Inferior parietal cortex (tissue), 1 donor: ENCODE results near the gene APOO.

ENCODE experiments used
- DNase-seq: peaks from one replicate; pipeline ENCODE4 v3.0.0-alpha.2; 2016; ENCODE audit errors: extremely low spot score

Gene APOO

DNA sequence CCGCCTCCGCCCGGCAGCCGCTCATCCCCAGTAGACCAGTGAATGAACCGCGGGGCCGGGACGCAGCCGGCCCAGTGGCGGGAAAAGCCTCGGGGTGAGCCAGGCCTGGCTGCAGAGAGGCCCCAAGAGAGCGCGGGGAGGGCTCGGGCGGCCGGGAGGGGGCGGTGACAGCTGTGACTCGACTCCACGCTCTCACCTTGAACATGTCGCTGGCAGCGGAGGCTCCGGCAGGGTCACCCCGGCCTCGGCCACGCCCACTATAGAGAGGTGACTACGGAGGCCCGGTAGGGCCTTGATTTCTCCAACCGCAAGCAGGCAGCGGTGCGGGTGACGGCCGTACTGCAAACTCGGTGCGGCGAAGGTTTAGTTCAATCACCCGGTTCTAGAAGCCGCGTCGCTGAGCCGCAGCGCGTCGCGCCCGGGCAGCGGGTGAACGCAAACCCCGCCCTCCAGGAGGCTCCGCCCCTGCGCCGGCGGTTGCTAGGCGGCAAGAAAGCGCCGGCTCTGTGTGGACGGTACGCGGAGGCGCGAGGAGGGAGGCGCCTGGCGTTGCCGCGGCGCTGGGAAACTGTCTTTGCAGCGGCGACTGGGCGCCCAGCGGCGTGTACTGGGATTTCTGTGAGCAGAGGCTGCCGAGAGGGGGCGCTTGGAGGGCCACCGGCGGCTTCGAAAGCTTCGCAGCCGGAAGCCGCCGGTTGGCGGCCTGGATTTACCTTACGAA is at the start of gene APOO, which contains the start of gene CXorf58:
Gene APOO, minus strand, starts transcription at position 441 of the 721 bp plus-strand sequence. Its CDS starts 236 bp downstream, at position 205.
Gene CXorf58, plus strand, starts transcription at position 509 of the 721 bp plus-strand sequence. CDS start 2,297 bp downstream, outside the sequence.
- peak; percentile 84 for DNase-seq

DNA sequence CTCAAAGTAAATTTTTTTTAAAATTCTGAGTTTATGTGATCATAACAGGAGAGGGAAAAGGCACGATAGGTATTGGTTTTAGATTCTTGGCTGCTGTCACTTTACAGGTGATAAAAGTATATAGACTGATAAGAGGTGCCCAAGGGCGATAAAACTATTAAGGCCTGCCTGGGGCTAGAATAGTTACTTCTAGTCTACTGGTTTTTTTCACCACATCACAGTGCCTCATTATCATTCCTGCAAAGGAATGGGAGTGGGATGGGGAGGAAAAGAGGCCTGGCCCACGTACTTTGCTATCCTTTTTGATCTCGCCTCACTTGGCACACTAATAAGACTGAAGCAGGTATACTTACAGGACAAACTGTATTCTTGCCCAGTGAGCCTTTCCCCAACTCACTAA is 46.7 kb upstream of the APOO start:
- no peak for DNase-seq

DNA sequence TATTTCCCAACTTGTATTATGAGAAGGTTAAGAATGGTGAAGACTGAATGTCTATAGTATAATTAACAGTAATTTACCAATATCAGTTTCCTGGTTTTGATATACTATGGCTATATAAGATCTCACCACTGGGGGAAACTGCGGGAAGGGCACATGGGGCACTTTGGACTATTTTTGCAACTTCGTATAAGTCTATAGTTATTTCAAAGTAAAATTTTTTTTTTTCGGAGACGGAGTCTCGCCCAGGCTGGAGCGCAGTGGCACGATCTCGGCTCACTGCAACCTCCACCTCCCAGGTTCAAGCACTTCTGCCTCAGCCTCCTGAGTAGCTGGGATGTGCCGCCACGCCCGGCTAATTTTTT is 46.2 kb upstream of the APOO start:
- no peak for DNase-seq

DNA sequence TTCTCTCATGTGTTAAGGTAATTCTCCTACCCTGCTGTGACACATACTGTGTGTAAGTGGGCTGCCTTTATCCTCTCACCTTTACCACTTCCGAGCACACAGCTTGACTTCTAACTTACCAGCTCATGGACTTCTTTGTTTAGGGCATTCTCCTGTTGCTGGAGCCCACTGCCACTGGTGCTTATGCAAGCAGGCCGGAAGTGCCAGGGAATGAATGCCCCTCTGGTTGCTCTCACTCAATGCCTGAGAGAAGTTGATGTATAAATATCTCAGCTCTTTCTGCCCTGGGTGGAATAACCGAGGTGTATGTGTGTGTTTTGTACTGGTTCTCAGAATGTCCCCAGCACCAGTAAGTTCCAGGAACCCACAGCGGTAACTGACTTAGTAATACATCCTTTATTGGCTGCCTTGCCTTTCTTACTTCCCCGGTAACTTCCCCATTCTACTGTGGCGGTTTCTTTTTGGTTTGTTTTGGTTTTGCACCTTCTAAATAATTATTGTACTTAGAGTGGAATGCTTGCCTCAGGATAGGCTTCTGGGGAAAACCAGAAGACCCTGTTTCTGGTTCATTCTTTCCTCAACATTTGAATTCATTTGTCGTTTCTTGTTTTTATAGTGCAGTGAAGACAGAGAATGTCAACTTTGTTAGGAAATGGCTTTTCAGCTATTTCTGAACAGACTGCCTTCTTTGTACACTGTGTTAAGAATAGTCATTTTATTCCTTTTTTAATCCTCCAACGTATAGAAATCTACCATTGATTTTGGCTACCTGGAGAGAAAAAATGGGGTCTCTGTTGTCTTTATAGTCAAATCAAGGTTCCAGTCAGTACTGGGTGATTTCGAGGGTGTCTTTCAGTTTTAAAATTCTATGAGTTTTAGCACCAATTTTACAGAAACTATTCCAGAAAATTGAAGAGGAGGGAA is 45.5 kb upstream of the APOO start:
- DNase-seq: no peak

DNA sequence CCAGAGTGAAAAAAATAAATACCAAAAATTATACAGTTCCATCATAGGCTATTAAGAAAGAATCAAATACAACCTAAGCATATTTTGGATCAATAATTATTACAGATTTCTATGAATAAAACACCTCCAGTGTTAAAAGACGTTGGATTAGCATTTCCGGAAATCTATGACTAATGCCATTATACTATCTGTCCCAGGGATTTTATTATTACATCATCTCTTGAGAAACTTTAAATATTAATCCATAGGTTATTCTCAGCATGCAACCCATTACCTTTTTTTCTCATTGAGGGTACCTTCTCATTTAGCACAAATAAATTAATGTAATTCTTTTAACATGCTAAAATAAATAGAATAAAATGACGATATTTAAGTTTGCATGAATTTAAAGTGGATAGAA is 44.7 kb upstream of the APOO start:
- DNase-seq: no peak

DNA sequence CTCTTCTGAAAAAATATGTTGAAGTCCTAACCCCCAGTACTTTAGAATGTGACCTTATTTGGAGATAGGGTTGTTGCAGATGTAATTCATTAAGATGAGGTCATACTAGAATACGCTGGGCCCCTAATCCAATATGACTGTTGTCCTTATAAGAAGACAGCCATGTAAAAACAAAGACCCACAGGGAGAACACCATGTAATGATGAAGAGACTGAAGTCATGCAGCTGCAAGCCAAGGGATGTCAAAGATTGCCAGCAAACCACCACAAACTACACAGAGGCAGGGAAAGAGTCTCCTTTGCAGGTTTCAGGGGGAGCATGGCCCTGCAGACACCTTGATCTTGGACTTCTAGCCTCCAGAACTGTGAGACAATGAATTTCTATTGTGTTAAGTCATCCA is 37.5 kb upstream of the APOO start:
- no peak for DNase-seq

DNA sequence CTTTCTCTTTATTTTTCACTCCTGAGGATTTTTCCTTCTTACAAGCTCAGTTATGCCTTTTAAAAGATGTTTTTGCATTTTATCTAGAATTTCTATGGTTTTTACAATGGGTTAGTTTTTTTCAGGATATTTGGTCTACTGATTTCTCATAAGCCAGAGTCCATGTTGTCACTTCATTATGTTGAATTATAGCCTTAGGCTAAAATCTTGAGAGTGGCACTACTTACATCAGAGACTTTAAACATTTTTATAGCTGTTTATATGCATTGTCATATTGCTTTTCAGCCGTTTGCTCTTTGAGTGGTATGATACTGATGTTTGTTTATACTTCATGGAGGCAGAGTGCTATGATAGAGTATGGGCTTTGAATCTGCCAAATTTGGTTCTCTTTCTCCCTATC is 36.5 kb upstream of the APOO start:
- DNase-seq: no peak

DNA sequence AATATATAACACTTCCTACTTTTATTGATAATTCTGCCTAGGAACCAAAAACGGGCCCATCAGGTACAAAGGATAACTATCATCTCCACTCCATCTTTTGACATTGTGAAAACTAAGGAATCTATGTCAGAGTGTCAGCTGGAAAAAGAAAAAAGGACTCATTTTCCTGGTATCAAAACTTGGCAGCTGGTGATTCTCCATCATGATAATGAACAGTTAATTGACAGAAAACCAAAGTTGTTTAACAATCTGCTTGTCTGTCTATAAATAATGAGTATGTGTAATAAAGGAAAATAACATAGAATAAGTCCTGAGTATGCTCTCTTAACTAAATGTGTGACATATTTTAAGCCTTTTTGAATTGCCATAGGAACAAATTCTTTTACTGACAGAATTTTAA is 31.5 kb upstream of the APOO start:
- no peak for DNase-seq

DNA sequence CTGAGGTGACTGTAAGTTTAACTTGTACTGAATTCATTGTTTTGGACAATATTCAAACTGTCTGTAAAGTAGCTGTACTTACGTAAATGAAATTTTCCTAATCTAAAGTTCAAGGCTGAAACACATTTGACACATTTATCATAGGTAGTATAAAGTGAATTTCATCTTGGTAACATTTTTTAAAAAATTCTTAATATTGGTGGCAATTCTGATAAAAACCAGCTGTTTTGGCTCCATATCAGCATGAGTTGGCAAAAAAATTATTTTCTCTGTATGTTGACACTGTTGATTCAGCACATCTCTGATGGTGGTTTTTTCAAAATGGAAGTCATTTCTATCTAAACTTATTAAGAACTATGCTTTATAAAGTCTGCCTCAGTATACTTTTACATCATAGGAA is 31.0 kb upstream of the APOO start:
- DNase-seq: no peak

DNA sequence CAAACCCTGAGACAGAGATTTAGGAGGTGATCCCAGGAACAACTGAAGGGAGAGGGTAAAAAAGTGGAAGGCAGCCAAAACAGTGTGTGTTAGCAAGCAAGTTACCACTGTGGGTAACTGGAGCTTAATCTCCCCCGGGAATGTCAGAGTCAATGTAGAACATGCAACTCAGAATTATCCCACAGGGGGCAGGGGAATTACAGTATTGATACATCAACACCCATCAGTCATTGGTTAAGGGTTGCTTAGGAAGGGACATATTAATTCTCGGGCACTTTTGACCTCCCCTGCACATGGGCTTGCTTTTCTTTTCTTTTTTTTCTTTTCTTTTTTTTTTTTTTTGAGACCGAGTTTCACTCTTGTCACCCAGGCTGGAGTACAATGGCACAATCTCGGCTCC is 29.4 kb upstream of the APOO start:
- no peak for DNase-seq

DNA sequence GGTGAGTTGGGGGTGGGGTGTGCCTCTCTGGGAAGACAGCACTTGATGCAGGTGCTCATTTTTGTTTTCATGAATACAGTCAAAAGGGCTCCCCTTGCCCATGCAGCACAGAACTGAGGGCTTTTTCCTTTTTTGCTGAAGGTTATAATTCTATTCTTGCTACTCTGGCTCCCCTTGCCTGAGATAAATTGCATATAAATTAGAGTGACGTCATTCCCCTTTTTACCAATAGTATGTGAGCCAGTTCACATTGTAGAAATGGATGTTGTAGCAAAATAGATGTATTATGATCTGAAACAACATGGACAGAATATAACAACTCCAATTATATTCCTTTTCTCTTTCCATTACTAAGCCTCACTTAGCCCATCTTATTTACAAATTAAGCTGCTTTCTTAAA is 28.4 kb upstream of the APOO start:
- DNase-seq: no peak

DNA sequence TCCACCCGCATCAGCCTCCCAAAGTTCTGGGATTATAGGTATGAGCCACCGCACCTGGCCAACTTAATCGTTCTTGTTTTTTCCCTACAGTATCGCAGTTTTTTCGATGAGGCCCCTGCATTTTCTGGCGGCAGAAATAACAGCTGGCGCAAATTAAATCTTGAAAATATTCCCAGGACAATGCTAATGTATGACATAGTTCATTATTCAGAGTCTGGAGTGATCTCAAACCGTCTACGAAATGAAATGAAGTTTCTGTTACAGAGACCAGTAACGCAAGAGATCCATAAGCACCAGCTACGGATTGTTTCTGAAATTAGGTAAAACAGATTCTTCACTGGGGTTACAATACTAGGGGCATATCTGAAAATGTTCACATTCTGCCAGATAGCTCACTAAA is 27.4 kb upstream of the APOO start:
- DNase-seq: no peak

DNA sequence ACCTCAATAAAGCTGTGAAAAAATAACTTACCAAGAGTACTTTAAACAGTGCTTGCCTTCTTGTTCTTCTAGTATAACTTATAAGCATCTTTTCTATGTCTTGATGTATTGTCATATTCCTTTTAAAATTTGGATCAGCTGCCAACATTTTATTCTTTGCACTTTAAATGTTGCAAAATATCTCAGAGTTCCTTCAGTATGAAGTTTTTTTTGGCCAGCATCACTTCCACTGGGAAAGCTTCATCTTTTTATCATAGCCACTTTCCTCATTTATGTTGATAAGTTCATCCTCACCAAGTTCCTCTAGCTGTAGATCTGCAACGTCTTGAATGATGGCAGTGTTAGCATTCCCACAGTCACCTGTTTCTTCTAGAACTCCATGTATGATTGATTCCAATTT is 24.3 kb upstream of the APOO start:
- DNase-seq: no peak

DNA sequence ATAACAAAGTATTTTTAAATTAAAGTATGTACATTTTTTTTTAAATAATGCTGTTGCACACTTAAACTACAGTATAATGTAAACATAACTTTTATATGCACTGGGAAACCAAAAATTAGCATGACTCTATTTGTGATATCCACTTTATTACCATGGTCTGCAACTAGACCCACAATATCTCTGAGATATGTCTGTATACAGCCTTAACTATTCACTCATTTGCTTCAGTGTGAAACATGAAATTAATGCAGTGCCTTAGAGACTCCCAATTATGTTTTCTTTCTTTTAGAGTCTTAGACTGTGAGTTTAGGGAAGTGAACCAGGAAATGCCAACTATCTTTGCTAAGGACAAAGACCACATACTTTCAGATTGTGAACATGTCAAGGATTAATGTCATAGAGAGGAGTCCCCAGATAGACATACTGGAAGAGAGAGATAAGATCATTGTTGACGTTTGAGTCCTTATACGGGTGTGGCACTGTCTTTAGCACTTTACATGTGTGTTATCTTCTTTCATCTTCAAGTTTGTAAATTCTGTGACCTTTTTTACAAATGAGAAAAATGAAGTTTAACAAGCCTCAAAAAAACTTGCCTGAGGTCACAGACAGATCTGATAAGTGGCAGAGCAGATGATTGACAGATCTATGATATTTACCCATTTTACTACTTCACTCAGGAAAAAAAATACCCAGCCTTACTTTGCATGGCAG is 23.3 kb upstream of the APOO start:
- DNase-seq: no peak

DNA sequence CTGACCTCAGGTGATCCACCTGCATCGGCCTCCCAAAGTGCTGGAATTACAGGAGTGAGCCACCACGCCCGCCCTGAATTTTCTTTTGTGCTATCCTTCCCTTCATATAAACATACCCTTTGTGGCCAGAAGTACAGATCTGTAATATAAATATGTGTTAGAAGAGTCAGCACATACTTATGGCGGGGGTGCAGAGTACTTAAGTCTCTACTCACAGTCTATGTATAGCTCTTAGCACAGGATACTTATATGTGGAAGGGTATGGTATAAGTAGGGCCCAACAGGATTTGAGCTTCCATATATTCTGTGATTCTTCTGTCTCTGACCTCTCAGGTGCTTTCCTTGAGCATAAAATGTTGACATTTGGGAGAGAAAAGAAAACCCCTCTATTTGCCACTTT is 18.3 kb upstream of the APOO start:
- DNase-seq: no peak

DNA sequence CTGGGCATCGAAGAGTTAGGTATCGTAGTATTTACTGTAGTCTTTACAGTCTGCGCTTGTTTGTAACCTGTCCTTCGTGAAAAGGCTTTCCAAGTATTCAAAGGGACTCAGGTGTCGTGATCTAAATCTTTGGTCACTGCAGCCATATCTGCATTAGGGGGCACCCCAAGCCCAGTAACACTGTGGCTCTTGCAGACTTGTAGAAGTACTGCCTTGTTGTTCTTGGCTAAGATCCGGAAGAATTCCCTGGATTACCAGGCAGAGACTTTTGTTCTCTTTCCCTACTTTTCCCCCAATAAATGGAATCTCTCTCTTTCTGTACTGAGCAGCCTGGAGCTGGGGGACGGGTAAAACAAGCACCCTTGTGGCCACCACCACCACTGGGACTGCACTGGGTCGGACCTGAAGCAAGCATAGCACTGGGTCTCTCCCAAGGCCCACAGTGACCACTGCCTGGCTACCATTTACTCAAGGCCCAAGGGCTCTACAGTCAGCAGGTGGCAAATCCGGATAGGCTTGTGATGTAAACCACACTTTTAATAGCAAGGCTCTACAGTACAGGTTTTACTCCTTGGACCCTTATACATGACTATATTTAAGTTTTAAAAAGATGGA is 12.1 kb upstream of the APOO start:
- no peak for DNase-seq

DNA sequence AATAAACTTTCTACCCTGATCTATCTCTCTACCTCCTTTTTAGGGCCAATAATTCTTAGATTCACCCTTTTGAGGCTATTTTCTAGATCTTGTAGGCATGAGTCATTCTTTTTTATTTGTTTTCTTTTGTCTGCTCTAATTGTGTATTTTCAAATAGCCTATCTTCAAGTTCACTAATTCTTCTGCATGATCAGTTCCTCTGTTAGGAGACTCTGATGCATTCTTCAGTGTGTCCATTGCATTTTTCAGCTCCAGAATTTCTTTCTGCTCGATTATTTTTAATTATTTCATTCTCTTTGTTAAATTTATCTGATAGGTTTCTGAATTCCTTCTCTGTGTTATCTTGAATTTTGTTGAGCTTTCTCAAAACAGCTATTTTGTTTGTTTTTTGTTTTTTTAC is 11.4 kb upstream of the APOO start:
- DNase-seq: no peak

DNA sequence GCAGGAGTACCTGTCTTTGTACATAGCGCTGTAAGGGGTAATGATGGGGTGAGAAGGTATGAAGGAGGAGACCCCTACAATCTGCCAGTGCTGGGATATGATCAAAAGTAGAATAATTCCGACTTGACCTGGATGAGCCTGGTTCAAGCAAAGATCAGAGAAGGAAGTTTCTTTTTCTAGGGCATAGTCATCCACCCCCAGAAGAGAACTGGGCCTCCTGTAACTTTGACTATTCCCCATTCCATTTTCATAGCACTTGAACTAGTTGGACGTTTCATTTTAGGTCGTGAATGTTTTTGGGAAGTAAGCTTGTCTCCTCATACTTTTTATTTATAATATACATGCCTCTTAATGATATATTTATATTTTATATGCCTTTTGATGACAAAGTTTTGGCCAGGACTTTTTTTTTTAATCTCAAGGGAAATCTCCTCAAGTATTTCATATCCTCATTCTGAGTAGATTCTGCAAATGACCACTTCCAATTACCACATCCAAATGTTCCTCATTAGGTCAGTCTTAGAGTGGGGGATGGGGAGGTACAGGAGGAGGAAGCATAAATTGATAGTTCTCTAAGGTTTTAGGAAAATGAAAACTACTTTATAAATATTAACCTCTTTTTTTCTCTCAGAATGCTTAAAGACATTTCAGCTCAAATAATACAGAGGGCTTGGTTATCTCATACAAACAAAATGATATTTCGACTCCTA is 3.5 kb upstream of the APOO start:
- no peak for DNase-seq

DNA sequence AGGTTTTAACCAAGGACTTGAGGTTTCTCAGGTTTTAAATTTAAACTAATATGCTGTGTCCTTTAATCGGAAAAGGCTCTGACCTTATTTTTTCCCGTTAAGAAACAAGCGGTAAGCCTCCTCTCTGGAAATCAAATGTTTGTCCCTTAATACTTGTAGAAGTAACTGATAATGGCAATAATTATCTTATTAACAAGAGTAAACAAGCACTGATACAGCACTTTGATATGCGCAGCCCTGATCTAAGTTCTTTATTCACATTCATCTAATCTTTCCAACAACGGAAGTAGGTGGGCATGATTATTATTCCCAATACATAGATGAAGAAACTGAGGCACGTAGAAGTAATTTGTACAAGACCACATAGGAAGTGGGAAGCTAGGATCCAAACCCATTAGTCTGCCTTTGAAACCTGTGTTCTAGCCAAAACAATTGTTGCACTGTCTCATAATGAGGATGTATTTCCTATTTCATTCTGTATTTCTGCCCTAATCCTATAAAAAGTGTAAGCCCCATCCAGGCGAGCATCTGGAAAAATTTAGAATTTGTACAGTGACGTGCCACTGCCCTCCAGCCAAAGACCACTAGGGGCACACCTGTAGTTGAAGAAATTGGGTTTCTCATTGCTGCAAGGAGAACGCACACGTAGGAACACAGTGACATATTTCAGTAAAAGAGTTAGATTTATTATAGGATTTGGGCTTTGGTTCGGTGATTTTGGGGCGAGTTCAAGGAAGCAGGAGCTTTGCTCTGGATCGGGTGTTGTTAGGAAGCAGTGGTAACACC is 674 bp upstream of the APOO start:
- DNase-seq: no peak

DNA sequence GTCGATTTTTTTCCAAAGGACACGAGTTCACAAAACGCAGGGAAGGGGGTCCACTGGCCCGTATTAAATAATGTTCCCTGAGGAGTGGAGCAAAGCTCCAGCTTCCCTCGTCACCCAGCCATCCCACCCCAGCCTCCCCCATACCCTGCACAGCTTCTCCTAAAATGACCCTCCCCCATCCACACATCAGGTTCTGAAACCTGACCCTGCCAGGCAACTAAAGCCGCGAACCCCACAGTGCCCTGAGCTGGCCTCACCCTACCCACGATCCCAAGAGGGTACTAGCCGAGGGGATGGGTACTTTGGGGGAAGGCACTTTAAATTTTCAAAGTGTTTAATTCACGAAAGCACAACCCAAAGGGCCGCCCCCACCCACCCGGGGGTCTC is 634 bp downstream of the APOO start:
- DNase-seq: no peak

DNA sequence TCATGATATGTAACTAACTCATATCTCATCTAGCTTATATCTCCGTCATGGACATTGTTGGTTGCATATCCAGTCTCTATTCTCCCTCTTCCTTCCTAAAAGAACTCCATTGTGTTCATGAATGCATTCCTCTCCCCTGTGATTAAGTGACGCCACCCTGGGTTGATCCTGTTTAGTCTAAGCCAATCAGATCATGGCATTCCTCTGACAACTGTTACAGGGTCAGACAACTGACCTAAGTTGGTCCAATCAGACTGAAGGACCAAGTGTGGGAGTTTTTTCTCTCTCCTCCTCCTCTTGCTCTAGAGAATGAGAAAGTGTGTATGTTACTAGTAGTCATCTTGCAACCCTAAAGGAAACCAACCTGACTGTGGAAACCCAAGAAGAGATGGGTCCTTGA is 3.6 kb downstream of the APOO start:
- no peak for DNase-seq
